ENCODE data around the gene ELFN1. TPM values are rescaled to one million over a fixed set of nuclear protein-coding genes. Genes with fewer than 3 reads are reported as not detected.

ELFN1 gene
- total and polyA plus RNA-seq, 9 of the 15 experiments (the other 6 are each of a cell fraction or from before 2014, with no cell fraction given), result 0.04 to 0.64 (median 0.18) TPM; not detected in 2

GRCh38 chr7:1748839-1749173, 78.7 kb downstream of the ELFN1 start:
- Histone ChIP-seq H3K27me3 (ENCODE audit: control insufficient read depth in 2 of 2, insufficient read depth in 2 of 2, low read length in 2 of 2) (peaks cover 16 to 50% of the 10 kb centered on the region in 2 experiments; a peak in 4 of 5 replicates), H3K9me1 (ENCODE audit: control insufficient read depth, insufficient read depth, low read length) (no peaks in the 10 kb centered on the region), H3K27ac (ENCODE audit: extremely low read depth, low read depth, low read length) (no peak overlapping the region), H3K4me2 (ENCODE audit: insufficient read depth, low read length) (no peak overlapping the region), H4K20me1 (replicated peaks; ENCODE audit: control insufficient read depth, insufficient read depth, low read length) (no peaks in the 10 kb centered on the region), H2AFZ (ENCODE audit: low read depth, low read length) (no peak overlapping the region), H3K9me3 (replicated peaks; ENCODE audit: control insufficient read depth, insufficient read depth, low read depth, low read length) (no peaks in the 10 kb centered on the region), H3K9ac (ENCODE audit: insufficient read depth in 1 of 2, low read depth in 2 of 2, low read length in 2 of 2) (peak overlapping the region in 1 of 2 experiments; percentile 64; a peak in 2 of 4 replicates), H3K4me3 (no peak overlapping the region), H3K4me1 (replicated peaks in 1 of 2; ENCODE audit: control insufficient read depth in 2 of 2, insufficient read depth in 2 of 2, low read length in 2 of 2) (peaks cover 0 to 62% of the 10 kb centered on the region in 2 experiments; a peak in 2 of 5 replicates), H3K79me2 (ENCODE audit: control insufficient read depth, insufficient read depth, low read length) (no peaks in the 10 kb centered on the region), H3K36me3 (ENCODE audit: control insufficient read depth, insufficient read depth, low read length) (no peaks in the 10 kb centered on the region)
- no peak for FAIRE-seq
- BruUV-seq (replicated peaks), result no TSS peak
- TF ChIP-seq TCF7L2 (IDR thresholded peaks at IDR 0.05; ENCODE audit: low read depth, low read length), result no peak
- TF ChIP-seq FOXJ3 (CRISPR knock-in tag; IDR thresholded peaks at IDR 0.05), result no peak
- no peak for TF ChIP-seq ID3 (CRISPR knock-in tag; IDR thresholded peaks at IDR 0.05)
- TF ChIP-seq ID3 (tag; IDR thresholded peaks at IDR 0.05), result no peak
- TF ChIP-seq HMGN3 (IDR thresholded peaks at IDR 0.05; ENCODE audit: borderline replicate concordance, extremely low read depth, insufficient read length, low read depth, low read length), result no peak
- no peak for TF ChIP-seq DACH1 (IDR thresholded peaks at IDR 0.05; ENCODE audit: partially characterized antibody)
- TF ChIP-seq E4F1 (CRISPR knock-in tag; IDR thresholded peaks at IDR 0.05; ENCODE audit: borderline replicate concordance), result no peak
- no peak for TF ChIP-seq ZEB2 (IDR thresholded peaks at IDR 0.05)
- no peak for TF ChIP-seq JUNB (CRISPR knock-in tag; conservative IDR thresholded peaks at IDR 0.05)
- TF ChIP-seq ZNF133 (CRISPR knock-in tag; IDR thresholded peaks at IDR 0.05), result no peak
- TF ChIP-seq POU5F1 (IDR thresholded peaks at IDR 0.05; ENCODE audit: borderline replicate concordance, low read depth, low read length, partially characterized antibody), result no peak
- no peak for TF ChIP-seq ZFP36 (IDR thresholded peaks at IDR 0.05; ENCODE audit: low read depth, low read length, partially characterized antibody)
- no peak for TF ChIP-seq EP400 (IDR thresholded peaks at IDR 0.05)
- no peak for TF ChIP-seq ESRRB (CRISPR knock-in tag; IDR thresholded peaks at IDR 0.05; ENCODE audit: borderline replicate concordance)
- TF ChIP-seq MAFG (tag; conservative IDR thresholded peaks at IDR 0.05), result no peak
- TF ChIP-seq HINFP (tag; conservative IDR thresholded peaks at IDR 0.05; ENCODE audit: low read depth), result no peak
- no peak for TF ChIP-seq ZNF282 (CRISPR knock-in tag; IDR thresholded peaks at IDR 0.05)
- no peak for TF ChIP-seq MLX (CRISPR knock-in tag; conservative IDR thresholded peaks at IDR 0.05)
- no peak for TF ChIP-seq TAF7 (tag; IDR thresholded peaks at IDR 0.05)
- no peak for TF ChIP-seq NCOA2 (IDR thresholded peaks at IDR 0.05; ENCODE audit: partially characterized antibody in 2 of 2)
- CTCF ChIA-PET (ENCODE audit: low intra/inter-chr PET ratio), result no interaction called here
- POLR2A ChIA-PET, result no interaction called here
- WGBS (ENCODE audit: insufficient coverage, low coverage, missing lambda C conversion rate), result 0% methylated on average over 3 of the region's 8 CpGs
- in situ Hi-C loops (cut with MboI), result no loop called here
- DNase-seq (ENCODE audit: extremely low read depth in 1 of 4, low spot score in 3 of 4), result no peak
- intact Hi-C loops (cut with micrococcal nuclease), result no loop called here
- no peak for ATAC-seq
